H9 (cell line): Measurements from ENCODE around the gene FAM83C. TPM values are rescaled to one million over a fixed set of nuclear protein-coding genes. Genes with fewer than 3 reads are reported as not detected.

Experiments
- DNase-seq: peaks from one replicate; pipeline ENCODE4 v3.0.0-alpha.2; 2017
- H2AFZ ChIP-seq: one replicate; pipeline ENCODE4 v1.6.1; 2013; ENCODE audit warnings: mild to moderate bottlenecking, low read length, control low read depth, moderate library complexity
- H2AK5ac ChIP-seq: 2 replicates; pipeline ENCODE4 v1.6.1; 2013; ENCODE audit warnings: low read length, control low read depth, mixed read lengths; ENCODE audit not compliant: insufficient read length
- H2BK120ac ChIP-seq: one replicate; pipeline ENCODE4 v1.6.1; 2013; ENCODE audit warnings: low read depth, mild to moderate bottlenecking, low read length, control low read depth, inconsistent platforms; ENCODE audit not compliant: poor library complexity, severe bottlenecking
- H2BK12ac ChIP-seq: 2 replicates; pipeline ENCODE4 v1.6.1; 2013; ENCODE audit warnings: low read length, control low read depth, mixed read lengths, low read depth; ENCODE audit not compliant: insufficient read length
- H2BK15ac ChIP-seq: 2 replicates; pipeline ENCODE4 v1.6.1; 2013; ENCODE audit warnings: low read depth, low read length, control low read depth
- H2BK20ac ChIP-seq: one replicate; pipeline ENCODE4 v1.6.1; 2013; ENCODE audit warnings: low read depth, mild to moderate bottlenecking, low read length, control low read depth, inconsistent platforms; ENCODE audit not compliant: poor library complexity, severe bottlenecking
- H2BK5ac ChIP-seq: 2 replicates; pipeline ENCODE4 v1.6.1; 2013; ENCODE audit warnings: low read length, control low read depth, mixed read lengths; ENCODE audit not compliant: insufficient read length
- H3K14ac ChIP-seq: 2 replicates; pipeline ENCODE4 v1.6.1; 2013; ENCODE audit warnings: low read length, control low read depth; ENCODE audit not compliant: insufficient read depth
- H3K18ac ChIP-seq: 2 replicates; pipeline ENCODE4 v1.6.1; 2013; ENCODE audit warnings: low read depth, mild to moderate bottlenecking, mixed read lengths, low read length, control low read depth; ENCODE audit not compliant: insufficient read length
- H3K23ac ChIP-seq: 2 replicates; pipeline ENCODE4 v1.6.1; 2013; ENCODE audit warnings: low read length, control low read depth, mixed read lengths, low read depth; ENCODE audit not compliant: insufficient read length
- H3K23me2 ChIP-seq: 2 replicates; pipeline ENCODE4 v1.6.1; 2013; ENCODE audit warnings: low read depth, mild to moderate bottlenecking, mixed read lengths, low read length, control low read depth; ENCODE audit not compliant: insufficient read length, poor library complexity, severe bottlenecking
- H3K27ac ChIP-seq: 2 replicates; pipeline ENCODE4 v1.5.1; 2013; ENCODE audit warnings: low read length, control low read depth, mixed read lengths, low read depth; ENCODE audit not compliant: insufficient read length
- H3K27me3 ChIP-seq: 2 replicates; pipeline ENCODE4 v1.6.1; 2013; ENCODE audit warnings: low read length, control low read depth, inconsistent platforms; ENCODE audit not compliant: insufficient read depth
- H3K4ac ChIP-seq: 2 replicates; pipeline ENCODE4 v1.6.1; 2013; ENCODE audit warnings: low read depth, mild to moderate bottlenecking, control low read depth, inconsistent platforms, low read length, moderate library complexity
- H3K4me1 ChIP-seq: 2 replicates; pipeline ENCODE4 v1.6.1; 2013; ENCODE audit warnings: low read length, control low read depth, inconsistent platforms; ENCODE audit not compliant: insufficient read depth
- H3K4me2 ChIP-seq: 2 replicates; pipeline ENCODE4 v1.6.1; 2013; ENCODE audit warnings: low read length, control low read depth, mixed read lengths; ENCODE audit not compliant: insufficient read length, insufficient read depth
- H3K56ac ChIP-seq: 2 replicates; pipeline ENCODE4 v1.6.1; 2013; ENCODE audit warnings: low read depth, mild to moderate bottlenecking, mixed read lengths, low read length, control low read depth; ENCODE audit not compliant: insufficient read length
- H3K79me1 ChIP-seq: 2 replicates; pipeline ENCODE4 v1.6.1; 2013; ENCODE audit warnings: low read depth, mild to moderate bottlenecking, moderate library complexity, low read length, control low read depth, inconsistent platforms; ENCODE audit not compliant: insufficient read depth, poor library complexity, severe bottlenecking
- H3K79me2 ChIP-seq: 2 replicates; pipeline ENCODE4 v1.6.1; 2013; ENCODE audit warnings: low read length, control low read depth, inconsistent platforms; ENCODE audit not compliant: insufficient read depth
- H3K9ac ChIP-seq: 2 replicates; pipeline ENCODE4 v1.6.1; 2013; ENCODE audit warnings: low read length, control low read depth, mixed read lengths; ENCODE audit not compliant: insufficient read length; ENCODE audit errors: extremely low read depth
- H3K9me3 ChIP-seq: one replicate; pipeline ENCODE4 v1.6.1; 2013; ENCODE audit warnings: low read depth, low read length, inconsistent platforms; ENCODE audit not compliant: control insufficient read depth
- H3T11ph ChIP-seq: one replicate; pipeline ENCODE4 v1.6.1; 2013; ENCODE audit warnings: mild to moderate bottlenecking, low read length, control low read depth, inconsistent platforms
- H4K20me1 ChIP-seq: one replicate; pipeline ENCODE4 v1.6.1; 2013; ENCODE audit not compliant: control insufficient read depth, insufficient read length, insufficient read depth
- H4K5ac ChIP-seq: 2 replicates; pipeline ENCODE4 v1.6.1; 2013; ENCODE audit warnings: low read depth, mild to moderate bottlenecking, mixed read lengths, low read length, control low read depth; ENCODE audit not compliant: insufficient read length
- H4K8ac ChIP-seq: replicated peaks from 2 replicates; pipeline ENCODE4 v1.6.1; 2013; ENCODE audit warnings: low read length, control low read depth, mixed read lengths, low read depth; ENCODE audit not compliant: insufficient read length
- H4K91ac ChIP-seq: 2 replicates; pipeline ENCODE4 v1.6.1; 2013; ENCODE audit warnings: low read depth, mild to moderate bottlenecking, moderate library complexity, mixed read lengths, low read length, control low read depth; ENCODE audit not compliant: insufficient read length
- H3K27ac Mint-ChIP-seq, 3 experiments: 2 replicates in 2 of 3; 3 replicates in 1 of 3; pipeline ENCODE4 v1.8.0; 2020 to 2021; ENCODE audit warnings: mixed read lengths in 3 of 3, mild to moderate bottlenecking in 1 of 3, moderate library complexity in 1 of 3
- H3K27me3 Mint-ChIP-seq: 2 replicates; pipeline ENCODE4 v1.8.0; 2021; ENCODE audit warnings: low read depth, mild to moderate bottlenecking, moderate library complexity, mixed read lengths
- H3K36me3 Mint-ChIP-seq, 3 experiments: 2 replicates in 2 of 3; 3 replicates in 1 of 3; pipeline ENCODE4 v1.8.0; 2020 to 2021; ENCODE audit warnings: low read depth in 3 of 3, mixed read lengths in 3 of 3; ENCODE audit not compliant: insufficient read depth in 1 of 3
- H3K4me1 Mint-ChIP-seq, 2 experiments: 2 replicates each; pipeline ENCODE4 v1.8.0; 2020; ENCODE audit warnings: mixed read lengths in 2 of 2
- H3K4me3 Mint-ChIP-seq, 2 experiments: 2 replicates in 1 of 2; 3 replicates in 1 of 2; pipeline ENCODE4 v1.8.0; 2020 to 2021; ENCODE audit warnings: mild to moderate bottlenecking in 2 of 2, mixed read lengths in 2 of 2, moderate library complexity in 1 of 2
- H3K9me3 Mint-ChIP-seq, 2 experiments: 2 replicates in 1 of 2; 3 replicates in 1 of 2; pipeline ENCODE4 v1.8.0; 2020; ENCODE audit warnings: mild to moderate bottlenecking in 2 of 2, mixed read lengths in 2 of 2, moderate library complexity in 1 of 2
- CTCF ChIP-seq: fragments of 200-600 bp; sonication (generic); conservative IDR thresholded peaks from 3 replicates; pipeline ENCODE4 v1.8.0; 2021; ENCODE audit warnings: antibody characterized with exemption, mild to moderate bottlenecking
- WGBS: extraction: QIAGEN DNeasy Blood & Tissue Kit; methylation state at CpG from one replicate; pipeline ENCODE4 v1.1.7; 2013; ENCODE audit warnings: missing lambda C conversion rate, low lambda C conversion rate, mixed read lengths; ENCODE audit not compliant: insufficient read length; ENCODE audit errors: extremely low coverage; 5-methylcytosine and 5-hydroxymethylcytosine counted together
- total RNA-seq: library from RNA; stranded (reverse); gene quantifications from 2 replicates; pipeline ENCODE4 v1.2.1, GENCODE V29; 2021

The FAM83C gene
- total RNA-seq, 1 experiment from 2014 or later, result not detected

- peaks cover 11% of the 10 kb centered on the region for H3K79me2 ChIP-seq
- no peak overlapping the region for H2AK5ac ChIP-seq
- H3K4me3 Mint-ChIP-seq, result peak overlapping the region; percentile 88 to 96
Measured at GRCh38 chr20:35283441-35284266, 8.6 kb downstream of the FAM83C start.

More at GRCh38 chr20:35283441-35284266, 8.6 kb downstream of the FAM83C start:
- H3K36me3 Mint-ChIP-seq, result peaks cover 23 to 47% (median 47%) of the 10 kb centered on the region in 3 experiments
- H3K23ac ChIP-seq, result no peak overlapping the region
- no peak for TF ChIP-seq CTCF
- no peaks in the 10 kb centered on the region for H3K9me3 Mint-ChIP-seq
- H2BK20ac ChIP-seq, result no peak overlapping the region
- H4K8ac ChIP-seq, result no peak overlapping the region
- peaks cover 7% of the 10 kb centered on the region for H3K4me1 ChIP-seq
- no peaks in the 10 kb centered on the region for H4K20me1 ChIP-seq
- H3K9me3 ChIP-seq, result no peaks in the 10 kb centered on the region
- no peak overlapping the region for H3K4ac ChIP-seq
- no peak overlapping the region for H3K56ac ChIP-seq
- no peaks in the 10 kb centered on the region; the same call in 1 of the 2 replicates for H3K27me3 Mint-ChIP-seq
- H2BK5ac ChIP-seq, result no peak overlapping the region
- peaks cover 4% of the 10 kb centered on the region for H3K23me2 ChIP-seq
- H3T11ph ChIP-seq, result no peak overlapping the region
- H2BK15ac ChIP-seq, result no peak overlapping the region
- H3K18ac ChIP-seq, result peak overlapping the region; percentile 66
- no peak overlapping the region for H2BK120ac ChIP-seq
- no peak overlapping the region for H4K5ac ChIP-seq
- H3K27ac ChIP-seq, result no peak overlapping the region
- H2AFZ ChIP-seq, result no peak overlapping the region
- H3K4me2 ChIP-seq, result peak overlapping the region; percentile 93
- peak overlapping the region; percentile 83 for H3K14ac ChIP-seq
- peaks cover 18 to 20% of the 10 kb centered on the region in 2 experiments for H3K4me1 Mint-ChIP-seq
- peak overlapping the region; percentile 83 for H3K9ac ChIP-seq
- whole genome bisulfite sequencing, result no CpG with 5 or more reads among the region's 24 CpGs
- H4K91ac ChIP-seq, result no peak overlapping the region
- H3K79me1 ChIP-seq, result no peaks in the 10 kb centered on the region
- H2BK12ac ChIP-seq, result no peak overlapping the region
- no peak for DNase-seq
- H3K27me3 ChIP-seq, result no peaks in the 10 kb centered on the region
- peak overlapping the region; percentile 87 to 93 (median 91) for H3K27ac Mint-ChIP-seq
